Measurements from ENCODE around the gene OR52W1.

The OR52W1 gene

GRCh38 chr11:6216501-6216900, 17.5 kb downstream of the OR52W1 start:
- Histone ChIP-seq H3K4me1 (ENCODE audit: low read length) (no peaks in the 10 kb centered on the region), H3K9me3 (ENCODE audit: insufficient read depth, low read length) (no peaks in the 10 kb centered on the region), H4K20me1 (ENCODE audit: insufficient read depth, low read length) (no peaks in the 10 kb centered on the region), H3K79me2 (ENCODE audit: low read length) (no peaks in the 10 kb centered on the region), H3K27me3 (ENCODE audit: low read depth, low read length) (no peaks in the 10 kb centered on the region), H3K9ac (ENCODE audit: low read length) (no peak overlapping the region), H3K27ac (ENCODE audit: low read length) (no peak overlapping the region), H3K4me2 (ENCODE audit: low read length) (no peak overlapping the region), H2AFZ (ENCODE audit: low read depth, low read length) (no peak overlapping the region), H3K4me3 (ENCODE audit: low read length) (no peak overlapping the region), H3K36me3 (replicated peaks; ENCODE audit: low read depth, low read length) (peaks cover 25% of the 10 kb centered on the region)
- TF ChIP-seq CTCF (IDR thresholded peaks at IDR 0.05; ENCODE audit: low read depth, low read length) (no peak), EZH2phosphoT487 (IDR thresholded peaks at IDR 0.05; ENCODE audit: low read depth) (no peak)

- no peaks in the 10 kb centered on the region for H3K79me2 ChIP-seq (ENCODE audit: low read length)
- peaks cover 29% of the 10 kb centered on the region for H3K36me3 ChIP-seq (replicated peaks; ENCODE audit: low read depth, low read length)
- no peak overlapping the region for H3K27ac ChIP-seq (ENCODE audit: low read length)
- no peak overlapping the region for H3K4me2 ChIP-seq (ENCODE audit: low read length)
- no peak overlapping the region for H2AFZ ChIP-seq (ENCODE audit: low read depth, low read length)
- H3K4me1 ChIP-seq (ENCODE audit: low read length) = no peaks in the 10 kb centered on the region
- no peak for TF ChIP-seq EZH2phosphoT487 (IDR thresholded peaks at IDR 0.05; ENCODE audit: low read depth)
- TF ChIP-seq CTCF (IDR thresholded peaks at IDR 0.05; ENCODE audit: low read depth, low read length) = no peak
- no peak overlapping the region for H3K4me3 ChIP-seq (ENCODE audit: low read length)
- H3K9me3 ChIP-seq (ENCODE audit: insufficient read depth, low read length) = no peaks in the 10 kb centered on the region
- H4K20me1 ChIP-seq (ENCODE audit: insufficient read depth, low read length) = no peaks in the 10 kb centered on the region
- H3K9ac ChIP-seq (ENCODE audit: low read length) = no peak overlapping the region
- no peaks in the 10 kb centered on the region for H3K27me3 ChIP-seq (ENCODE audit: low read depth, low read length)
Measured at GRCh38 chr11:6217722-6218121, 18.7 kb downstream of the OR52W1 start.

GRCh38 chr11:6219359-6219758, 20.3 kb downstream of the OR52W1 start:
- Histone ChIP-seq H3K4me1 (ENCODE audit: low read length) (no peaks in the 10 kb centered on the region), H3K4me3 (ENCODE audit: low read length) (no peak overlapping the region), H3K9me3 (ENCODE audit: insufficient read depth, low read length) (no peaks in the 10 kb centered on the region), H4K20me1 (ENCODE audit: insufficient read depth, low read length) (no peaks in the 10 kb centered on the region), H3K36me3 (replicated peaks; ENCODE audit: low read depth, low read length) (peaks cover 30% of the 10 kb centered on the region), H3K4me2 (ENCODE audit: low read length) (no peak overlapping the region), H3K27ac (ENCODE audit: low read length) (no peak overlapping the region), H3K27me3 (ENCODE audit: low read depth, low read length) (no peaks in the 10 kb centered on the region), H2AFZ (ENCODE audit: low read depth, low read length) (no peak overlapping the region), H3K79me2 (ENCODE audit: low read length) (no peaks in the 10 kb centered on the region), H3K9ac (ENCODE audit: low read length) (no peak overlapping the region)
- TF ChIP-seq CTCF (IDR thresholded peaks at IDR 0.05; ENCODE audit: low read depth, low read length) (no peak), EZH2phosphoT487 (IDR thresholded peaks at IDR 0.05; ENCODE audit: low read depth) (no peak)

GRCh38 chr11:6223854-6224253, 24.8 kb downstream of the OR52W1 start:
- Histone ChIP-seq H3K9me3 (ENCODE audit: insufficient read depth, low read length) (no peaks in the 10 kb centered on the region), H3K4me2 (ENCODE audit: low read length) (no peak overlapping the region), H2AFZ (ENCODE audit: low read depth, low read length) (no peak overlapping the region), H3K9ac (ENCODE audit: low read length) (no peak overlapping the region), H3K27me3 (ENCODE audit: low read depth, low read length) (no peaks in the 10 kb centered on the region), H3K27ac (ENCODE audit: low read length) (no peak overlapping the region), H3K4me1 (ENCODE audit: low read length) (no peaks in the 10 kb centered on the region), H3K4me3 (ENCODE audit: low read length) (no peak overlapping the region), H4K20me1 (ENCODE audit: insufficient read depth, low read length) (peaks cover 7% of the 10 kb centered on the region; the same call in 1 of the 2 replicates), H3K36me3 (replicated peaks; ENCODE audit: low read depth, low read length) (peaks cover 19% of the 10 kb centered on the region), H3K79me2 (ENCODE audit: low read length) (no peaks in the 10 kb centered on the region; the same call in 1 of the 2 replicates)
- TF ChIP-seq EZH2phosphoT487 (IDR thresholded peaks at IDR 0.05; ENCODE audit: low read depth) (no peak), CTCF (IDR thresholded peaks at IDR 0.05; ENCODE audit: low read depth, low read length) (no peak)

Data from OCI-LY3 (cell line).